Astrocyte (in vitro differentiated cells and primary cell): ENCODE data around the gene KIAA1671. TPM values are rescaled to one million over a fixed set of nuclear protein-coding genes. Genes with fewer than 3 reads are reported as not detected.

ENCODE experiments used
- DNase-seq: peaks from one replicate; pipeline ENCODE4 v3.0.0-alpha.2; 2010; ENCODE audit warnings: low read depth
- FAIRE-seq: peaks from 2 replicates; lab custom pipeline; 2011; peaks lifted over from hg19 to GRCh38; lab: Jason Lieb, UNC
- H2AFZ ChIP-seq: 2 replicates; pipeline ENCODE4 v1.6.0; 2012; ENCODE audit warnings: low read depth, low read length, inconsistent platforms
- H3K27ac ChIP-seq: 2 replicates; pipeline ENCODE4 v1.5.1; 2011; ENCODE audit warnings: low read depth, low read length, inconsistent platforms
- H3K27me3 ChIP-seq: 2 replicates; pipeline ENCODE4 v1.6.0; 2011; ENCODE audit warnings: low read length, inconsistent platforms; ENCODE audit not compliant: insufficient read depth
- H3K36me3 ChIP-seq: 2 replicates; pipeline ENCODE4 v1.5.1; 2011; ENCODE audit warnings: low read length, inconsistent platforms; ENCODE audit not compliant: insufficient read depth
- H3K4me1 ChIP-seq: 2 replicates; pipeline ENCODE4 v1.5.1; 2011; ENCODE audit warnings: low read length, inconsistent platforms; ENCODE audit not compliant: insufficient read depth
- H3K4me2 ChIP-seq: 2 replicates; pipeline ENCODE4 v1.6.0; 2012; ENCODE audit warnings: low read length, inconsistent platforms
- H3K4me3 ChIP-seq: 2 replicates; pipeline ENCODE4 v1.5.1; 2011; ENCODE audit warnings: low read depth, mild to moderate bottlenecking, low read length, inconsistent platforms; ENCODE audit not compliant: insufficient read depth
- H3K79me2 ChIP-seq: 2 replicates; pipeline ENCODE4 v1.6.0; 2012; ENCODE audit warnings: mild to moderate bottlenecking, low read length, inconsistent platforms; ENCODE audit not compliant: insufficient read depth
- H3K9ac ChIP-seq: 2 replicates; pipeline ENCODE4 v1.6.0; 2012; ENCODE audit warnings: mild to moderate bottlenecking, low read length, inconsistent platforms
- H3K9me3 ChIP-seq: 2 replicates; pipeline ENCODE4 v1.5.1; 2012; ENCODE audit warnings: low read depth, mild to moderate bottlenecking, low read length, inconsistent platforms; ENCODE audit not compliant: insufficient read depth
- H4K20me1 ChIP-seq: 2 replicates; pipeline ENCODE4 v1.6.0; 2012; ENCODE audit warnings: low read length, inconsistent platforms; ENCODE audit not compliant: insufficient read depth
- H3K27ac Mint-ChIP-seq: one replicate; pipeline ENCODE4 v1.8.0; 2021; ENCODE audit warnings: mild to moderate bottlenecking, mixed read lengths; ENCODE audit not compliant: unreplicated experiment
- H3K27me3 Mint-ChIP-seq: one replicate; pipeline ENCODE4 v1.8.0; 2021; ENCODE audit warnings: low read depth, mixed read lengths; ENCODE audit not compliant: unreplicated experiment
- H3K36me3 Mint-ChIP-seq: one replicate; pipeline ENCODE4 v1.8.0; 2021; ENCODE audit warnings: low read depth, mixed read lengths; ENCODE audit not compliant: unreplicated experiment
- H3K4me1 Mint-ChIP-seq: one replicate; pipeline ENCODE4 v1.8.0; 2021; ENCODE audit warnings: low read depth, mixed read lengths; ENCODE audit not compliant: unreplicated experiment
- H3K4me3 Mint-ChIP-seq: one replicate; pipeline ENCODE4 v1.8.0; 2021; ENCODE audit warnings: mild to moderate bottlenecking, moderate library complexity, mixed read lengths; ENCODE audit not compliant: unreplicated experiment
- H3K9me3 Mint-ChIP-seq: one replicate; pipeline ENCODE4 v1.8.0; 2021; ENCODE audit warnings: mild to moderate bottlenecking, mixed read lengths; ENCODE audit not compliant: unreplicated experiment
- CTCF ChIP-seq: IDR thresholded peaks from 2 replicates; pipeline ENCODE4 v1.5.1; 2011; ENCODE audit warnings: low read depth, mild to moderate bottlenecking, inconsistent platforms, low read length, moderate library complexity; ENCODE audit not compliant: insufficient read depth
- EZH2 ChIP-seq: IDR thresholded peaks from 2 replicates; pipeline ENCODE4 v1.6.1; 2012; ENCODE audit warnings: mild to moderate bottlenecking, low read length, inconsistent platforms; ENCODE audit not compliant: insufficient read depth
- total RNA-seq: library from RNA; stranded (reverse); gene quantifications from 2 replicates; pipeline ENCODE4 v1.2.1, GENCODE V29; 2021

KIAA1671 gene
- total RNA-seq, 1 donor from 2014 or later: 28.4 TPM

GRCh38 chr22:25213221-25213620, 260.7 kb downstream of the KIAA1671 start:
- Histone ChIP-seq H3K9me3 (no peaks in the 10 kb centered on the region), H3K4me3 (no peak overlapping the region), H3K79me2 (no peaks in the 10 kb centered on the region), H4K20me1 (no peaks in the 10 kb centered on the region), H3K27me3 (peaks cover 5% of the 10 kb centered on the region), H3K27ac (no peak overlapping the region), H3K4me2 (no peak overlapping the region), H2AFZ (no peak overlapping the region), H3K9ac (no peak overlapping the region), H3K4me1 (no peaks in the 10 kb centered on the region), H3K36me3 (no peaks in the 10 kb centered on the region)
- H3K27ac Mint-ChIP-seq: no peak overlapping the region
- H3K4me3 Mint-ChIP-seq: no peak overlapping the region
- H3K27me3 Mint-ChIP-seq: peaks cover 15% of the 10 kb centered on the region
- no peak for DNase-seq
- no peak for FAIRE-seq
- no peaks in the 10 kb centered on the region for H3K4me1 Mint-ChIP-seq
- H3K9me3 Mint-ChIP-seq: peaks cover 15% of the 10 kb centered on the region
- TF ChIP-seq CTCF: no peak
- no peaks in the 10 kb centered on the region for H3K36me3 Mint-ChIP-seq

GRCh38 chr22:25216230-25216629, 263.7 kb downstream of the KIAA1671 start:
- no peak overlapping the region for H3K4me3 ChIP-seq
- no peaks in the 10 kb centered on the region for H3K9me3 ChIP-seq
- Mint-ChIP-seq H3K27me3 (peaks cover 41% of the 10 kb centered on the region), H3K27ac (no peak overlapping the region), H3K36me3 (no peaks in the 10 kb centered on the region), H3K4me3 (no peak overlapping the region), H3K4me1 (no peaks in the 10 kb centered on the region), H3K9me3 (peaks cover 15% of the 10 kb centered on the region)
- no peak overlapping the region for H3K9ac ChIP-seq
- peaks cover 12% of the 10 kb centered on the region for H3K27me3 ChIP-seq
- no peaks in the 10 kb centered on the region for H3K79me2 ChIP-seq
- H3K4me1 ChIP-seq: no peaks in the 10 kb centered on the region
- no peak overlapping the region for H2AFZ ChIP-seq
- H3K36me3 ChIP-seq: no peaks in the 10 kb centered on the region
- no peak overlapping the region for H3K27ac ChIP-seq
- H3K4me2 ChIP-seq: no peak overlapping the region
- FAIRE-seq (no peak), DNase-seq (no peak)
- H4K20me1 ChIP-seq: no peaks in the 10 kb centered on the region
- TF ChIP-seq CTCF (no peak), EZH2 (no peak)

GRCh38 chr22:25219211-25219689, 266.7 kb downstream of the KIAA1671 start, which contains the start of gene CRYBB2:
TSS of gene CRYBB2 (plus strand) at chr22:25219639. CDS start at chr22:25221430, 1,791 bp downstream.
- H2AFZ ChIP-seq: no peak within 1 kb of the TSS
- H3K9ac ChIP-seq: no peak within 1 kb of the TSS
- Mint-ChIP-seq H3K4me1 (no peaks in the 10 kb centered on the region), H3K9me3 (peaks cover 3% of the 10 kb centered on the region), H3K27ac (no peak within 1 kb of the TSS), H3K36me3 (no peaks in the 10 kb centered on the region), H3K4me3 (no peak within 1 kb of the TSS), H3K27me3 (peaks cover 57% of the 10 kb centered on the region)
- H3K4me1 ChIP-seq: no peaks in the 10 kb centered on the region
- no peak for TF ChIP-seq CTCF
- no peak for TF ChIP-seq EZH2
- DNase-seq (no peak), FAIRE-seq (no peak)
- no peaks in the 10 kb centered on the region for H4K20me1 ChIP-seq
- peaks cover 15% of the 10 kb centered on the region for H3K27me3 ChIP-seq
- H3K79me2 ChIP-seq: no peaks in the 10 kb centered on the region
- no peaks in the 10 kb centered on the region for H3K9me3 ChIP-seq
- H3K36me3 ChIP-seq: no peaks in the 10 kb centered on the region
- no peak within 1 kb of the TSS for H3K4me2 ChIP-seq
- no peak within 1 kb of the TSS for H3K27ac ChIP-seq
- no peak within 1 kb of the TSS for H3K4me3 ChIP-seq
